CD4-positive, alpha-beta T cell treated with Interleukin-1 beta for 1 hour (primary cell): Measurements from ENCODE around the gene ATXN10.
"Not testable (repeated sequence)": the region's sequence is repeated elsewhere in the genome, so short reads cannot be mapped to it uniquely, and the experiment has no call there.

Experiments
- DNase-seq, 2 donors: peaks; one replicate each; pipeline ENCODE4 v3.0.0-alpha.2; 2020 to 2022

ATXN10 gene

GRCh38 chr22:45793161-45793560 is 121.5 kb downstream of the ATXN10 start:
- DNase-seq: no peak

- no peak for DNase-seq
Observed at GRCh38 chr22:45793892-45794291, 122.3 kb downstream of the ATXN10 start.

GRCh38 chr22:45796009-45796408 is 124.4 kb downstream of the ATXN10 start:
- DNase-seq: not testable (repeated sequence)

DNA sequence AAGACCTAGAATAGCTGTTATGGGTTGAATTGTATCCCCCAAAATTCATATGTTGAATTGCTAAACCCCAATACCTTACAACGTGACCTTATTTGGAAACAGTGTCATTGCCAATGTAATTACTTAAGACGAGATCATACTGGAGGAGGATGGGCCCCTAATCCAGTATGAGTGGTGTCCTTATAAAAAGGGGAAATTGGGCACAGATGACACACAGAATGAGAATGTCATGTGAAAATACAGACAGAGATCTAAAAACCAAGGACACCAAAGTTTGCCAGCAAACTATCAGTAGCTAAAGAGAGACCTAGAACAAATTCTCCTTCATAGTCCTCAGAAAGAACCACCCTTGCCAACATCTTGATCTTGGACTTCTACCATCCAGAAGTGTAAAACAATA is 127.7 kb downstream of the ATXN10 start:
- DNase-seq: no peak

- no peak for DNase-seq
Observed at GRCh38 chr22:45802054-45802453, 130.4 kb downstream of the ATXN10 start.

GRCh38 chr22:45804319-45804985 is 132.8 kb downstream of the ATXN10 start:
- no peak for DNase-seq

GRCh38 chr22:45804986-45805325 is 133.3 kb downstream of the ATXN10 start:
- no peak for DNase-seq

DNA sequence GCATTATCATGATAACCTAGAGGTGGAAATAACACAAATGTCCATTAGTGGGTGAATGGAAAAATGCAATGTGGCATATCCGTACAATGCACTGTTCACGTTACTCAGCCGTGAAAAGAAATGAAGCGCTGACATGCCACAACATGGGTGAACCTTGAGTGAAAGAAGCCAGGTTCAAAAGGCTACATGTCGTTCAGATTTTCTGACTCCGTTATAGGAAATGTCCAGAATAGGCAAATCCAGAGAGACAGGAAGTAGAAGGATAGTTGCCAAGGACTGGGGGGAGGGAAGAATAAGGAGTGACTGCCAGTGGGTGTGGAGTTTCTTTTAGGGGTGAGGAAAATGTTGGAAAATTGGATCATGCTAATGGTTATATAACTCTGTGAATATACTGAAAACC is 133.8 kb downstream of the ATXN10 start:
- DNase-seq: no peak

DNA sequence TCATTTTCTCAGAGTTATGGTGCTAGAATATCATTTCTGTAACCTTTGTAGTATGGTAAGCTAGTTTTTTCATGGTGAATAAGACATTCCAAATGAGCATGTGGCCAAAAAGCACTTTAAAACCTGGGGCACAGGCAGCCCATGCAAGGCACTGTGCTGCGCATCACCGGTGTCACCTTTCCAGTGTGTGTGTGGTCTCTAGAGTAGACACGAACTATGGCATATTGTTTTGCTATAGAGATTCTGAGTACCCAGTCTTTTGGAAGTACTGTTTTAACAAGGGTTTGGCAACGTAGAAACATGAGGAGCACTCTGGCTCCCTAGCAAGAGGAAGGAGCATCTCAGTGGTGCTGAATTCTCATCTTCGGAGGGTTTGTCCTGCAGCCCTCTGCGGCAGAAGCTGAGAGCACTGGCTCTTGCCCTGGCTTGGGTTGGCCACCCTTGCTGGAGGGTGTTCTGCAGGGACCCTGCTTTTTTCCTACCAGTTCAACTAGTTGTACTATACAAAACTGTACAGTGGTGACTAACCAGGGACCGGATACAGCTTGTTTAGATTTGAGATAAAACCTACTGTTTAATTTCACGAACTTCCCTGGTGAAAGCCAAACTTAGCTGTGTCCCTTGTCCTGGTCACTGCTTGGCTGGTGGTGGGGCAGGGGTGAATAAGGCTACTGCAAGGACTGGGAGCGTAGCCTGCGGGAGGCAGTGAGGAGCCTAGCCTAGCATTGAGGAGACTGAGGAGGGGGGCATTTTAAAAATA is 135.7 kb downstream of the ATXN10 start:
- DNase-seq: no peak

- no peak for DNase-seq
Observed at GRCh38 chr22:45812910-45813309, 141.3 kb downstream of the ATXN10 start.

GRCh38 chr22:45814198-45814597 is 142.6 kb downstream of the ATXN10 start:
- no peak for DNase-seq

- DNase-seq: no peak
Observed at GRCh38 chr22:45816776-45817175, 145.1 kb downstream of the ATXN10 start.

- DNase-seq: no peak
Observed at GRCh38 chr22:45817745-45818423, 146.2 kb downstream of the ATXN10 start.

- DNase-seq: no peak
Observed at GRCh38 chr22:45818424-45819085, 146.9 kb downstream of the ATXN10 start.

GRCh38 chr22:45819305-45819704 is 147.7 kb downstream of the ATXN10 start:
- no peak for DNase-seq

GRCh38 chr22:45823336-45823735 is 151.7 kb downstream of the ATXN10 start:
- no peak for DNase-seq

- no peak for DNase-seq
Observed at GRCh38 chr22:45826520-45826919, 154.9 kb downstream of the ATXN10 start.

DNA sequence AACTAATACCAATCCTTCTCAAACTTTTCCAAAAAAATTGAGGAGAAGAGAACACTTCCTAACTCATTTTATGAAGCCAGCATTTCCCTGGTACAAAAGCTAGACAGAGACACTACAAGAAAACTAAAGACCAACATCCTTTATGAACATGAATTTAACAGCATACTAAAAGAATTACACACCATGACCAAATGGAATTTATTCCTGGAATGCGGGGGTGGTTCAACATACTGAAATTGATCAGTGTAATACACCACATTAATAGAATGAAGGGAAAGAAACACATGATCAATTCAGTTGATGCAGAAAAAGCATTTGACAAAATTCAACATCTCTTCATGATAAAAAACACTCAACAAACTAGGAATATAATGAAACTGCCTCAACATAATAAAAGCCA is 157.2 kb downstream of the ATXN10 start:
- no peak for DNase-seq

- DNase-seq: no peak
Observed at GRCh38 chr22:45830531-45831245, 159.1 kb downstream of the ATXN10 start.

- no peak for DNase-seq
Observed at GRCh38 chr22:45831394-45831793, 159.8 kb downstream of the ATXN10 start.

DNA sequence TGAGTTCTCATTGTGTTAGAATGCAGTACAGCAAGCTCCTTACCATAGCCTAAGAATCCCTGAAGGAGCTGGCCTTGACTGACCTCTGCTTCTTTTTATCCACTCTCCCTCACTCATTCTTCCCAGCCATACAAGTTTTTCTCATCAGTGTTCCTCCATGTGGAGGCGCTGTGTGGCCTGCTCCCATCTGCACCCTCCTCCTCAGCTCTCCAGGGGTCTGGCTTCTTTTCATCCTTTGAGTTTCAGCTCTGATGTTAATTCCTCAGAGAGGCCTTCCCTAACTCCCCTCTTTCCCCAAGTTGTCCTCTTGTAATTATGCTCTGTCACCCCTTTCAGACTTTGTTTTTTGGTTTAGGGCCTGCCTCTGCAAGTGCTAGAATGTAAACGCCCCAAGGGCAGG is 160.5 kb downstream of the ATXN10 start:
- no peak for DNase-seq

DNA sequence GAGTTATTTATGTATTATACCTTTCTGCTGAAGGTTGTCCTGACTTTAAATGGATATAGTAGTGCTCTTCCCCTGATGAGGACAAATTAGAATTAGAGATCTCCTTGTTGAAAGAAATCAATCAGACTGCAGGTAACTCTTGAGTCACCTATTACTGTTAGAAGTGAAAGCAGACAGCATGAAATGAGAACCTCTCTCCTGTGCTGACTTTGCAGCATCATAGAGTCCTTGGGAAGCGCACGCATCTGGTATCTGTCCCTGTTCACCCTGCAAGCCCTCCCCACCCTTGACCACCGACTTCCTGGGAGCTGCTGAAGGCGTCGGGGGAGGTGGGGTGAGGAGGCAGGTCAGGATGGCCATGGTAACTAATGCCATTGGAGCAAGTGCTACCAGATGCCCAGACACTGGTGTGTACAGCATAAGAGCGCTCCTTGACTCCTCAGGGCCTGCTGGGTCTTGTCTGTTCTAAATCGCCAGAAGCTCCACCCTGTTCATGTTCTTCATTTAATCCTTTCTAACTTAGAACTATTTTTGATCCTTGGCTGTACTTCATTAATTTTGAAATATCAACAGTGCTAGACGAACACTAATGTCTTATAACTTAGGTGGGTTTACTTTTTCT is 161.4 kb downstream of the ATXN10 start:
- no peak for DNase-seq
